Suppressor macrophage (primary cell): ENCODE measurements around the gene MROH7.
A peak's percentile ranks its signal among the peaks of the same experiment; 100 is the strongest.
"Not testable (repeated sequence)": the region's sequence is repeated elsewhere in the genome, so short reads cannot be mapped to it uniquely, and the experiment has no call there.

Source experiments
- DNase-seq, 4 experiments: peaks; one replicate each; pipeline ENCODE4 v3.0.0-alpha.2; 2020 to 2022

MROH7 gene

DNA sequence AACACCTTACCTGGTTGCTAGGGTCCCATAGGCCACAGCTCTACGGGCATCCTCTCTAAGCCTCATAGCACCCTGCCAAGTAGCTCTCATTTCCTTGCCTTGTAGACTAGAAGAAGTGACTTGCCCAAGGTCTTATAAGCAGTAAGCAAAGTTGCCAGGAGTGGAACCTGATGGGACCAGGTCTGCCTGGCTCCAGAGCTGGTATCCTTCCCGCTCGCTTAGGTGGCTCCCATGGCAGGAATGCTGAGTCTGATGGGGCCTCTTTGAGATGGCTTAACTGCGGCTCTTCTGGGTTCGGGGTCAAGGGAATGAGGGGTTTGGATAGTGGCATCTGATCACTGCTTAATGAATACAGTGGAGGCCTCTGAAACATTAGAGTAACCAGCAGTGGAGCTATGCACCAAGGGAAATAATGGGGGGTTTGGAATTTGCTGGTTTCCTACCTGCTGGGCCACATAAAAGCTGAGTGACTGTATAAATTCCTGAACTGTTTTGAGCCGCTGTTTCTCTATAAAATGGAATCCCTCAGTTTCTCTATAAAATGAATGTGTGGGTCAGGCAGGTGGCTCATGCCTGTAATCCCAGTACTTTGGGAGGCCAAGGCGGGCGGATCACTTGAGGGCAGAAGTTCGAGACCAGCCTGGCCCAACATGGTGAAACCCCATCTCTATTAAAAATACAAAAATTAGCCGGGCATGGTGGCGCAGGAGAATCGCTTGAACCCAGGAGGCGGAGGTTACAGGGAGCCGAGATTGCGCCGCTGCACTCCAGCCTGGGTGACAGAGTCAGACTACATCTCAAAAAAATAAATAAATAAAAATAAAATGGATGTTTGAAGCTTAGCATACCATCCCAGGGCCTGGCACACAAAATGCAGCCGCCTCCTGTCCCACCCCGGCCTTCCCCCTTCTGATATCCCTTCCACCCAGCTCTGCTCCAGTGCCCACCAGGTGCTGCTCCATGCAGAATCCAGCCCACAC, 30.7 kb upstream of the MROH7 start:
- no peak for DNase-seq

- DNase-seq = no peak
Measured at GRCh38 chr1:54611621-54612020, 30.0 kb upstream of the MROH7 start.

- DNase-seq = no peak
Measured at GRCh38 chr1:54614024-54614423, 27.6 kb upstream of the MROH7 start.

DNA sequence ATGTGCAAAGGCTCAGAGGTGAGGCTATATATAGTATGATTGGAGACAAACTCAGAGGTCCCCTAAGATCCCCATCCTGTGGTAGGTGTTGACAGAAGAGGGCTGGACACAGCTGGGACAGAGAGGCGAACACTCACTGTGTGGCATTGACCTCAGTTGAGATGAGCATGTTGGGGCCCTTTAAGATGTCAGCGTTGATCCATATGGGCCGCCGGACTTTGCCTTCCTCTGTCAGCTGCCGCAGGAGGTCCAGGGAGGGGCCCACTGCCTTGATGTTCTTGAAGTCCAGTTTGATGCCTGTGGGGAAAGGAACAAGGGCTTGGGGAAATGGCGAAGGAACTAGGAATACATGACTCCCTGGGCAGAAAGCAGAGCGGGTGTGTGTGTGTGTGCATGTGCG, 27.0 kb upstream of the MROH7 start:
- DNase-seq = no peak

GRCh38 chr1:54615531-54616279, 25.9 kb upstream of the MROH7 start:
- peak; percentile 72 to 84 (median 74) for DNase-seq

DNA sequence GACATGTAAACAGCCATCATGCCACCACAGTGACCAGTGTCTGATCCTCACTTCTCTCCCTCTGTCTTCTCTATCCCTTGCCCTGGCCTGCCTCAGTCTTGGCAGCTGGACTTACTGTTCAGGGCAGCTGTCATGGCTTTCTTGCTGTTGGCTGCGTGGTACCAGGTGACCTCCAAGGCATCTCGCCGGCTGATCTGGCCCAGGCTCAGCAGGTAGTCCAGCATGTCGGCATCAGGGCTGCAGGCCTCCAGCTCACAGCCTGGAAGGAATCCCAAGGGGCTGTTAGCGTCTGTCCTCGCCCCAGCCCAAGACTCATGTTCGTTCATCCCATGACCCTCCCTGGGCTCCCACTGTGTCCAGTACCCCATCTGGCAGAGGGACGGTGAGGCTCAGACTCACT, 21.8 kb upstream of the MROH7 start:
- DNase-seq = no peak

DNA sequence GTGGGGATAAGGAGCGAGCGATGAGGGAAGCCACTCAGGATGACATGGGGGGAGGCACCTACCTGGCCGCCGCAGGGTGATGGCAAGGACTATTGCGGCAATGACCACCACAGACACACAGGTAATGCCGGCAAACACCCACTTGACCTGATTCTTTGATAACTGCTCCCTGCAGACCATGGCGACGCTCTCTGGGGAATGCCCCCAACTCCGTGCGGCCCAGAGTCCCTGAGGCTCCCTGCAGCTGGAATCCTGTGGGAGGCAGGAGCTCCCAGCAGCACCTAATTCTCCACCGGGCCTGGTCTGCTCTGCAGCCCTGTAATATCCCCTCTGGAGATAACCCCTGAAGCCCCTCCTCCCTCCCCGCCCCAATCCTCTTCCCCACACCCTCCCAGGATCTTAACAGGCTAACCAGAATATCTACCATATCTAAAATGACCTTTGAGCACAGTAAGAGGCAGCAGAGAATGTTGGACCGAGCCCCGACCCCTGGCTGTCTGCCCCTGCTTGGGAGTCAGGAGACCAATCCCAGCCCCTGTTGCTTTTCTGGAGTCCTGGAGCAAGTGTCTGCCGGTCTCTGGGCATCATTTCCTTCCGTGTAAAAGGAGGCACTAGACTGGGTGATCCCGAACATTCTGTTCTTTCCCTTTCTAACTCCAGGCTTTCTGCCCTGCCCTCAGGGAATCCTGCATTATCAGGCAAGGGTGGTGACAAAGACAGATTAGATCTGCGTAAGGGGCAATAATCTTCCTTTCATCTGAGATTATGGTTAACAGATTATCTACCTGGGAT, 18.2 kb upstream of the MROH7 start, which contains the start of gene FAM151A:
TSS of gene FAM151A (minus strand) at position 310 of the 792 bp plus-strand sequence. CDS start at position 180, 130 bp downstream.
- no peak for DNase-seq

- no peak for DNase-seq
Measured at GRCh38 chr1:54624466-54625464, 16.8 kb upstream of the MROH7 start.

- DNase-seq = no peak
Measured at GRCh38 chr1:54627196-54627595, 14.4 kb upstream of the MROH7 start.

GRCh38 chr1:54635804-54636203, 5.8 kb upstream of the MROH7 start:
- DNase-seq = not testable (repeated sequence)

DNA sequence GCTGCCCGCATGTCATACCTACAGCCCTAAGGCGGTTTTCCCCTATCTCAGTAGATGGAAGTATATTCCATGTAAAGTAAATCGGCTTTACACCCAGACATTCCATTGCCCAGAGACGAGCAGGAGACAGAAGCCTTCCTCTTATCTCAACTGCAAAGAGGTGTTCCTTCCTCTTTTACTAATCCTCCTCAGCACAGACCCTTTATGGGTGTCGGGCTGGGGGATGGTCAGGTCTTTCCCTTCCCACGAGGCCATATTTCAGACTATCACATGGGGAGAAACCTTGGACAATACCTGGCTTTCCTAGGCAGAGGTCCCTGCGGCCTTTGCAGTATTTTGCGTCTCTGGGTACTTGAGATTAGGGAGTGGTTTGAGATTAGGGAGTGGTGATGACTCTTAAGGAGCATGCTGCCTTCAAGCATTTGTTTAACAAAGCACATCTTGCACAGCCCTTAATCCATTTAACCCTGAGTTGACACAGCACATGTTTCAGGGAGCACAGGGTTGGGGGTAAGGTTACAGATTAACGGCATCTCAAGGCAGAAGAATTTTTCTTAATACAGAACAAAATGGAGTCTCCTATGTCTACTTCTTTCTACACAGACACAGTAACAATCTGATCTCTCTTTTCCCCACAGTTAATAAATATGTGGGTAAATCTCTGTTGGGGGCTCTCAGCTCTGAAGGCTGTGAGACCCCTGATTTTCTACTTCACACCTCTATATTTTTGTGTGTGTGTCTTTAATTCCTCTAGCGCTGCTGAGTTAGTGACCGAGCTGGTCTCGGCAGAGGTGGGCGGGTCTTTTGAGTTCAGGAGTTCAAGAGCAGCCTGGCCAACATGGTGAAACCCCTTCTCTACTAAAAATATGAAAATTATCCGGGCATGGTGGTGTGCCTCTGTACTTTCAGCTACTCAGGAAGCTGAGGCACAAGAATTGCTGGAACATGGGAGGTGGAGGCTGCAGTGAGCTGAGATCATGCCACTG, 4.8 kb upstream of the MROH7 start:
- DNase-seq = not testable (repeated sequence)

- no peak for DNase-seq
Measured at GRCh38 chr1:54640361-54640760, 1.2 kb upstream of the MROH7 start.

DNA sequence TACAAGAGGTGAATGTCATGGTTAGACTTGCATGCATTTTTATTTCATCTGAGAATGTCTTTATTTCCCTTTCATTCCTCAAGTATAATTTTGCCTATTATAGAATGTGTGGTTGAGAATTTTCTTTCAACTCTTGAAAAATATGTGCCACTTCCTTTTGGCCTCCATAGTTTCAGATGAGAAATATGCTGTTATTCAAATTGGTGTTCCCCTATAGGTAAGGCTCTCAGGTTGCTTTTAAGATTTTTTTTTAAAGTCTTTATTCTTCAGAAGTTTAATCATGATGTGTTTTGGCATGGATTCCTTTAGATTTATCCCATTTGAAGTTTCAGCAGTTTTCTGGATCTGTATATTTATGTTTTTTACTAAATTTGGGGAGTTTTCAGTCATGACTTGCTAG, 2.1 kb downstream of the MROH7 start:
- DNase-seq = no peak

DNA sequence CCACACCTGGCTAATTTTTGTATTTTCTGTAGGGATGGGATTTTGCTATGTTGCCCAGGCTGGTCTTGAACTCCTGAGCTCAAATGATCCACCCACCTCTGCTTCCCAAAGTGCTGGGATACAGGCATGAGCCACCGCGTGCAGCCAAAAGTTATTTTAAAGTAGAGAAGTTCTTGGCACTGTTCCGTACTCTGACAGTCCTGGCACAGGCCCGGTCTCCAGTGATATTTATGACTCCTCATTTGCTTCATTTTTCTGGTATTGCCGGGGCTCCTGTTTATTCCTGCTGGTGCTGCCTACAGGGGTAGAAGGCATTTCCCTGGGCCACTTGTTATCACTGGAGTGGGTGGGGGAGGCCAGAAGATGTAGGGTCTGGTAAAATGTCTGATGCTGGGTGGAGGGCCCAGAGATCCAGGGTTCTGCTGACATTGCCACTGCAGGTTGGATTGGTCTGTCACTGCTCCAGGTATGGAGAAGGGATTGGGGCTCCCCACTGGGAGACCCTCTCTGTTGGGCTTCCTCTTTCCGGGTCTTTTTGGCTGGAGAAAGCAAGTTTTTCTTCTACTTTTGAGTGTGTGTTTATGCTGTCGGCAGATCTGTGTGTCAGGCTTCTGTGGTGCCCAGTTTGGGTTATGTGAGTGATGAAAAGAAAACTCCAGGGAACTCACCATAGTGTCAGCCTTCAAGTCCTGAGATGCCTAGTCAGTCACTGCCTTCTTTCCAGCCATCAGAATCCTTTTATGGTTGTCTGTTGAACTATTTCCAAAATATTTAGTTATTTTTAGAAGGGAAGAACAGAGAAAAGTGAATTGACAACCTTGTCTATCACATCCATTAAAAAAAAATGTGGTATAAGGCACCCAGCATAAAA, 4.5 kb downstream of the MROH7 start:
- no peak for DNase-seq

DNA sequence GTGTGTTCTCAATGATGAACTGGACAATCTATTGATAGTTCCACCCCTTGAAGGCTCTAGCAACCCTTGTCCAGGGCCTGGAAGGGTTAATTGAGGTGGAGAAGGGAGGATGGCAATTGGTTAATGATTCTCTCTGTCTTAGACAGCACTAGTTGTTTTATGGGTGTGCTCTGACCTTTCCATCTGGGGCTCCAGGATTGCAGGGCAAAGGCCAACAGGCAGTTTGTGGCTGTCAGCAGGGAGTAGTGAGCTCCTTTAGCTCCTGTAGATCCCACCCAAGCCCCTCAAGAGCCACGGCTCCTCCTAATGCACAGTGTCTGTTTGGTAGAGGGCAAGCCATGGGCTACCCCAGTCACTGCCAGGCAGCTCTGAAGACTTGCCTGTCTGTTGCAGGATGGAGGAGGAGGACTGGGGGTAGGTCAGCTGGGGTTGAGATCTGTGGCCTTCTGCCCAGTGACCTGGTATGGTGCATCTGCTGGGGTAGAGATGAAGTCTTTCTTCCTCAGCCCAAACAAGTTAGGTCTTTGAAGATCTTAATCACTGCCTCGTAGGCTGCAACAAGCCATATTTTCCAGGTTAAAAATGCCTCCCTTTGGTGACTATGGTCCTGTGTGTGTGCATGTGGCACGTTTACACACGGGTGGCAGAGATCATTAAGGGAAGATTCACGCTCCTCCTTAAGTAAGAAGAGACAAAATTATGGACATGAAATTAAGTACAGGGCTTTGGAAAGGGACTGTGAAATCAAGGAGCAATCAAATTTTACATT, 7.7 kb downstream of the MROH7 start:
- DNase-seq = no peak

DNA sequence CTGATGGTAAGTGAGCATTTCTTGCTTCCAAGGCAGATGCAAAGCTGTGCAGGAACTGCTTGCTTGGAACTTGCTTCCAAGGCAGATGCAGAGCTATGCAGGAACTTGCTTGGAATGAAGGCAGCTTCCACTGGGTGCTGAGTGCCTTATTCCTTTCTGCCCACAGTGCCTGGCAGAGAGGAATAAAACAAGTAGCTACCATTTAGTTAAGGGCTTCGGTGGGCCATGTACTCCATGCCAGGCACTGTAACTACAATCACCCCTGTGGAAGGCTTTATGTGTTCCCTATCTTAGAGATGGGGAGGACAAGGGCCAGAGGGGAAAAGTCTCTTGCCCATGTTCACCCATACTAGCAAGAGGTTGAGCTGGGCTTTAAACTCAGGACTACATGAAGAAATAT, 8.3 kb downstream of the MROH7 start:
- DNase-seq = no peak

DNA sequence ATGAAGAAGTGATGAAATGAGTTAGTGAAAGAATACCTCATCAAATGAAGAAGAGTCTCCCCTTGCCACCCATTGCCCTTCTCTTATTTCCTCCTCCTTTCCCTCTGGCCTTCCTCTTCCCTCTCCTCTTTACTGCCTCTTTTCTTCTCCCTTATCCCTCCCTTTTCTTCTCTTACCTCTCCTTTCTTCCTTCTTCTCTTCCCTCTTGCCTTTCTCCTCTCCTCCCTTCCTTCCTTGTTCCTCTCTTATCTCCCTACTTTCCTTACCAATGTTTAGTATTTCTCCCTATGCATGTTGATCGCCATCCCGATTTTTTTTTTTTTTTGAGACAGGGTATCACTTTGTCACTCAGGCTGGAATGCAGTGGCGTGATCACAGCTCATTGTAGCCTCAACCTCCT, 8.8 kb downstream of the MROH7 start:
- DNase-seq = no peak

- peak in 2 of 4 experiments; percentile 11 to 19 for DNase-seq
Measured at GRCh38 chr1:54651608-54652007, 10.0 kb downstream of the MROH7 start.
